NCI-H1417 treated with DMSO at 0.1 percent for 48 hours (cell line): ENCODE measurements around the gene LRRC3C.

Experiments used
- DNase-seq: peaks from one replicate; lab custom pipeline; 2025; lab: John Stamatoyannopoulos, UW

The LRRC3C gene

DNA sequence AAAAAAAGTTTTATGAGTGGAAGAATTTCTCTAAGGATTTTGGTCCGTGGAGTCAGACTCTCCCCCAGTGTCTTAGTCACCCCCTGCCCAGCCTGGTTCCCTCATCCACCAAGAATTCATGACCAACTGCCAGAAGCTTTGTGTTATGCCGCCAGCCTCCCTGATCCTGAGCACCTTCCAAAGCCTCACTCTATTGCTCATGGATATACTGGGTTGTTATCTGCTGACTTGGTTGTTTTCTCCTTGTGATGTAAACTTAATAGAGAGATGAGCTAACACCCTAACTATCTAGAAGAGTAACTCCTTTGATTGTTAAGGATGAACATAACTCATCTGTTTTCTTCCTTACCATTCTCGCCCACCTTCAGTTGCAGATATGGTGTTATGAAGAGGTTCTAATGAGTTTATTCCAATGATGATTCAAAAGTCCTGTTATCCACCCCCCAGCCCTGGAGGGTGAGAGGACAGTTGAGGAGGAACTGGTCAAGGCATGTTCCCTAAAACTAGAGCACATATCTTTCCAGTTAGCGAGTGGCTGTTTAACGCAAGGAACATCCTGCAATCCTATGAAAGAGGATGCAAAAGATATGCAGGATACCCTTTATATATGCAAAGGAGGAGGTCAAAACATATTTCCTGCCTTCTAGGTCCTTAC, 51.6 kb downstream of the LRRC3C start:
- DNase-seq: no peak

- DNase-seq: no peak
Measured at GRCh38 chr17:39979893-39980350, 52.4 kb downstream of the LRRC3C start.

DNA sequence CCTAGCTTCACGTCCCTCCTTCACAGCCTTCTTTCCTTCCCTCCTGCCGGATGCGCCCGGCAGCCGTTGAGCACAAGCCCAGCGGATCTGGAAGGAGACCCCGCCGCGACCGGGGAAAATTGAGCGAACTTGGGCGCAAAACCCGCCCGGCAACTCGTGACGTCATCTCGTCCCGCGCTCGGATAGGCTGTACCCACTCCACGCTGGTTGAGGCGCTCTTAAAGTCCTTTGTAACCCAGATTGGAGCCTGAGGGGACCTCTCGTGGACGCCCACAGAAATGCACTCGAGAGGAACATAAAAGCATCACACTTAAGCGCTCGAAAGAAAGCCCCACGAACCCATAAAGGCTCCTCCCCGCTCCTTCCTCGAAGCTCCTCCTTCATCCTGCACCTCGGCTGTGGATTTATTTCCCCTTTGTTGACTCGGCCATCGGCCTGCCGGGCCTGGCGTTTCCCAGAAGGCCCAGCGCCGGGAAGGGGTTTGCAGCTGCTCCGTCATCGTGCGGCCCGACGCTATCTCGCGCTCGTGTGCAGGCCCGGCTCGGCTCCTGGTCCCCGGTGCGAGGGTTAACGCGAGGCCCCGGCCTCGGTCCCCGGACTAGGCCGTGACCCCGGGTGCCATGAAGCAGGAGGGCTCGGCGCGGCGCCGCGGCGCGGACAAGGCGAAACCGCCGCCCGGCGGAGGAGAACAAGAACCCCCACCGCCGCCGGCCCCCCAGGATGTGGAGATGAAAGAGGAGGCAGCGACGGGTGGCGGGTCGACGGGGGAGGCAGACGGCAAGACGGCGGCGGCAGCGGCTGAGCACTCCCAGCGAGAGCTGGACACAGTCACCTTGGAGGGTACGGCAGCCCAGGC, 53.0 kb downstream of the LRRC3C start, which contains the start of gene PSMD3:
Gene PSMD3 (plus strand): TSS at position 457 of the 856 bp plus-strand sequence. CDS start 164 bp downstream, at position 621.
- DNase-seq: peak; percentile 97

GRCh38 chr17:39981207-39981741, 53.7 kb downstream of the LRRC3C start:
- DNase-seq: no peak

DNA sequence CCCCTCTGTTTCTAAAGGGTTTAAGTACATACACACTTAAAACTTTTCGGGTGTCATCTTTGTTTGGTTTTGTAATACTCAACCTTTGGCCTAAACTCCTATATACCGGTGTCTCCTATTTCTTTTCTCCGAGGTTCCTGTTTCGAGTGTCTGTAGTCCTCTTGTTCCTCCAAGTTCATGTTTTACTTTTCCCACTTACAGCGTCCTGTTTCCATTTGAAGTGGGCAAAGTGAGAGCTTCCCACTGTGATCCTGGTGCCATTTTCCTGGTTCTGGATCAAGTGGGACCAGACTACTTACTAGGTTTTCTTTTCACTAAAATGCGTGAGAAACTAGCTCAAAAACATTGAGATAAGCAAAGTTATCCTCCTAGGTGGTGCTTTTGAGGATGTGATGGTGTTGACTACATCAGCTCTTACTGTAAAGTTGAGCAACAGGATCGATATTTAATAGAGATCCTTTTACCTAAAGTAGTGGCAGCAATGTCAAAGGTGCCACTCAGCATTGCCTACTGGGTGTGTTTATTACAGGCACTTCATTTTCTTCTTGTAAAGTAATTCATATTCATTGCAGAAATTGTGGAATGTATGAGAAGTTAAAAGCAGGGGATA, 54.3 kb downstream of the LRRC3C start:
- DNase-seq: no peak

- DNase-seq: no peak
Measured at GRCh38 chr17:39988206-39988810, 60.8 kb downstream of the LRRC3C start.

GRCh38 chr17:39994448-39994847, 66.9 kb downstream of the LRRC3C start:
- no peak for DNase-seq
